ENCODE data around the gene PADI1.

DNA sequence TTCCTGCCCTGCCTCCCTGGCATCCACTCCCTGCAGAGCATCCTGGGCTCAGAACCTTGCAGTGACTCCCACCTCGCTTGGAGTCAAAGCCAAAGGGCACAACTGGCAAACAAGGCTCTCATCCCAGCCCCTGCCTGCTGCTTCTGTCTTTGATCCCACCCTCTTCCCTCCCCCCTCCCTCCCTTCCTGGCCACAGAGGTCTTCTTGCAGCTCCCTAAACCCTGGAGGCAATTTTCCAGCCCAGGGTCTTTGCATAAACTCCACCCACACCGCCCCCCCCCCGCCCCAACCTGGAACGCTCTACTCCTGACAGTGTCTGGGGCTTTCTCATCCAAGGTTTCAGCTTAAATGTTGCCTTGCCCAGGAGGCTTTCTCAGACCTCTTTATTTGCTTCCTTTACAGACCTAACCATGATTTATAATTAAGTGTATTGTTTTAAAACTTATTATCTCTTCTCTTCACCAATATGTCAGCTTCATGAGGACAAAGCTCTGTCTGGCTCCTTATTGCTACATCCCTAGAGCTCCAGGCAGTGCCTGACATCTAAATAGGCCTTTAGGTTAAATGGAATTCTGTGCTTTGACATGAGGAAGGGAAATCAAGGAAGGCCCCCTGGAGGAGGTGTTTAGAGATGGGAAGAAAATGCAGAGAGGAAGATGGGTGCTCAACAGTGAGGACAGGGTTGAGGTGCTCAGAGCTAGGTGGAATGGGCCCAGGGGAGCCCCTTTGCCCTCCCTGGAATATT lies 37.7 kb upstream of the PADI1 start:
- no peak for TF ChIP-seq POLR2A (IDR thresholded peaks at IDR 0.05)
- TF ChIP-seq, protein P1, sequence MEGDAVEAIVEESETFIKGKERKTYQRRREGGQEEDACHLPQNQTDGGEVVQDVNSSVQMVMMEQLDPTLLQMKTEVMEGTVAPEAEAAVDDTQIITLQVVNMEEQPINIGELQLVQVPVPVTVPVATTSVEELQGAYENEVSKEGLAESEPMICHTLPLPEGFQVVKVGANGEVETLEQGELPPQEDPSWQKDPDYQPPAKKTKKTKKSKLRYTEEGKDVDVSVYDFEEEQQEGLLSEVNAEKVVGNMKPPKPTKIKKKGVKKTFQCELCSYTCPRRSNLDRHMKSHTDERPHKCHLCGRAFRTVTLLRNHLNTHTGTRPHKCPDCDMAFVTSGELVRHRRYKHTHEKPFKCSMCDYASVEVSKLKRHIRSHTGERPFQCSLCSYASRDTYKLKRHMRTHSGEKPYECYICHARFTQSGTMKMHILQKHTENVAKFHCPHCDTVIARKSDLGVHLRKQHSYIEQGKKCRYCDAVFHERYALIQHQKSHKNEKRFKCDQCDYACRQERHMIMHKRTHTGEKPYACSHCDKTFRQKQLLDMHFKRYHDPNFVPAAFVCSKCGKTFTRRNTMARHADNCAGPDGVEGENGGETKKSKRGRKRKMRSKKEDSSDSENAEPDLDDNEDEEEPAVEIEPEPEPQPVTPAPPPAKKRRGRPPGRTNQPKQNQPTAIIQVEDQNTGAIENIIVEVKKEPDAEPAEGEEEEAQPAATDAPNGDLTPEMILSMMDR (IDR thresholded peaks at IDR 0.05): no peak
